GM21515 (cell line): ENCODE measurements around the gene ENO1.
"Not testable (repeated sequence)": the region's sequence is repeated elsewhere in the genome, so short reads cannot be mapped to it uniquely, and the experiment has no call there.

Experiments used
- ATAC-seq: cut with Tn5 transposase; IDR thresholded peaks from one replicate; pipeline ENCODE4 v1.9.1; 2021; ENCODE audit not compliant: unreplicated experiment

Gene ENO1

DNA sequence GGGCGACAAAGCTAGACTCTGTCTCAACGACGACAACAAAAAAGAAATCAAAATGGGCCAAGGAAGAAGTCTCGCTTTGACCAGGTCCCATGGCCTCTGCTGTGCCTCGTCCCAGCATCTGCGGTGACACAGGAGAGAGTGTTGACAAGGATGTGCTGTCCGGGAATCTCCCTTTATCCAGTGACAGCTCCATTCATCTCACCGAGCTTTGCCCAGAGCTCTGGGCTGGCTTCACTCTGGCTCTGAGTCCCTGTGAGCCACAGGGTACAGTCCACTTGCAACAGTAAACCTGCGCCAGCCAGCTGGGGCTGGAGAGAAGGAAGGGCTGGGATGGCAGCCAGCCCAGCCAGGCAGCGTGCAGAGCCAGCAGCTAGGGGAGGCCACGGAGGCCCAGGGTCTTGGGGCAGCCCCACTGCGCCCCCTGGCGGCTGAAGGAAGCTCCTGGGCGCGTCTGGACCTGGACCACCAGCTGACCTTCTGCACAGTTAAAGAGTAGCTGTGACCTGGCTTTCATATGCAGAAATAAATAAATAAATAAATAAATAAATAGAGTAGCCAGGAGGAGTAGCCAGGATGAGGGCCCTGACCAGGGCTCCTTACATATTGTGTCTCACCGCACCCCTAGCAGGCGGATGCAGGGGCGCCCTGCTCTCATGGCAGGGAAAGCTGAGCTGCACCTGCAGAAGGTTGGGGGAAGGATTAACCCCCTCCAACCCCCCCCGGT is 29.7 kb downstream of the ENO1 start:
- no peak for ATAC-seq

- no peak for ATAC-seq
These were observed 30.5 kb downstream of the ENO1 start for GRCh38 chr1:8847990-8848389.

DNA sequence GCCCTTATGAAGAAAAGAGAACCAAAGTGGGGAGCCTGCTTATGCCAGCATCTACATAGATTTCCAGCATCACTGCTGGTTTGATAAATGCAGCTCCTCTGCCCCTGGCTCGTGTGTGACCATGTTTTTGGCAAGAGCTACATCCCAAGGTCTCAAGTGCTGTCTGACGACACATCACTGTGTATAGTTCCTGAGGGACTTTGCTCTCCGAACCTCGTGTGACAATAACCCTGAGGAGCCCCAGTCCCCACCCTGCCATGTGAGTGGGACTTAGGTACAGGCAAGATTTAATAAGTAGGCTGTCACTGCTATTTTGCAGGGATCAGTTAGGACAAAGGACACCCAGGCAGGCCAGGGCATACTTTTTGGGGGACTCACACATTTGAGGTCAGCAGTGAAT is 32.2 kb downstream of the ENO1 start:
- ATAC-seq, result no peak

- ATAC-seq, result no peak
These were observed 33.1 kb downstream of the ENO1 start for GRCh38 chr1:8845104-8846097.

- ATAC-seq, result no peak
These were observed 33.9 kb downstream of the ENO1 start for GRCh38 chr1:8844501-8845006.

GRCh38 chr1:8841395-8841794 is 37.1 kb downstream of the ENO1 start:
- no peak for ATAC-seq

DNA sequence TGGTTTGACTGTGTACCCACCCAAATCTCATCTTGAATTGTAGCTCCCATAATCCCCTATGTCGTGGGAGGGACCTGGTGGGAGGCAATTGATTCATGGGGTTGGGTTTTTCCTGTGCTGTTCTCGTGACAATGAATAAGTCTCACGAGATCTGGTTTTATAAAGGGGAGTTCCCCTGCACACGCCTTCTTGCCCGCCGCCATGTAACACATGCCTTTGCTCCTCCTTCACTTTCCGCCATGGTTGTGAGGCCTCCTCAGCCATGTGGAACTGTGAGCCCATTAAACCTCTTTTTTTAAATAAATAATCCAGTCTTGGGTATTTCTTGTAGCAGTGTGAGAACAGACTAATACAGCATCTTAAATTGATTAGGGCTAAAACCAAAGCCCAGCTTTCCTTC is 38.5 kb downstream of the ENO1 start:
- ATAC-seq, result no peak

DNA sequence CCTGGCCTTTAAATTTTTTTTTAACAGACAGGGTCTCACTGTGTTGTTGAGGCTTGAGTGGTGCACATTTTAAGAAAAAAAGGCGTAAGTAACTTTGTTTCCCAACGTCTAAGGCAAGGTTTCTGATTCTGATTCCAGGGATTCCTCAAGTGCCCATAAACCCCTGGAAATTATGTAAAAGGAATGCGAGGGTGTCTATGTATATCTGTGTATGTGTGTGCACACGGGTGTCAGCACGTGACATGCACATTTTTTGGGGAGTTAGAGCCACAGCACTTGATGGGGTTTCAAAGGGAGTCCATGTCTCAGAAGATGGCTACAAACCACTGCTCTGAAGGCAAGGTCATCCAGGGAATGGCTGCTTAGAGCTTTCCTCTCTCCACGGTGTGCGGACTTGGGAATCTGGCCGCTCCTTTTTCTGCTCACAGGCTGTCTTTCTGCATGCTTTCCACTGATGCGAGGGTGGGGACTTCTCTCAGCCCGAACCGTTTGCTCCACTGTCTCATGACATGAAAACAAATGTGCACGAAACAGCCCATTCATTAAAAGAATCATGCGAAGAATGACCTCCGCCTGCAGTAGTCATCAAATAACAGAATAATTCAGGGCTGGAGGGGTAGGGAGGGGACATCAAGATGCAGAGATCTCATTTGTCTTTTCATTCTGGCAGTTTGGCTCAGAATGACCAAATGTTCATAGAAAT is 42.4 kb downstream of the ENO1 start:
- ATAC-seq, result no peak

DNA sequence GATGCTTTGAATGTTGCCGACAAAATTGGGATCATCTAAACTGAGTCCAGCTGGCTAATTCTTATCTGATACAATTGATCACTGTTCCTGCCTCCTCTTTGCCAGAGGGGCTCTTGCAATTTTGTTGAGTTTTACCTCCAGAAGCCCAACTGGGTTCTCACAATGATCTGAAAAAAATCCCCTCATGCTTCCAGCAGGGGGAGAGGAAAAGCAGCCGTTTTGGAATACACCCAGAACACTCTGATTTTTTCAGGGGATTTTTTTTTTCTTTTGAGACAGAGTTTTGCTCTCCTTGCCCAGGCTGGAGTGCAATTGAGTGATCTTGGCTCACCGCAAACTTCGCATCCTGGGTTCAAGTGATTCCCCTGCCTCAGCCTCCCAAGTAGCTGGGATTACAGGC is 47.1 kb downstream of the ENO1 start:
- no peak for ATAC-seq

DNA sequence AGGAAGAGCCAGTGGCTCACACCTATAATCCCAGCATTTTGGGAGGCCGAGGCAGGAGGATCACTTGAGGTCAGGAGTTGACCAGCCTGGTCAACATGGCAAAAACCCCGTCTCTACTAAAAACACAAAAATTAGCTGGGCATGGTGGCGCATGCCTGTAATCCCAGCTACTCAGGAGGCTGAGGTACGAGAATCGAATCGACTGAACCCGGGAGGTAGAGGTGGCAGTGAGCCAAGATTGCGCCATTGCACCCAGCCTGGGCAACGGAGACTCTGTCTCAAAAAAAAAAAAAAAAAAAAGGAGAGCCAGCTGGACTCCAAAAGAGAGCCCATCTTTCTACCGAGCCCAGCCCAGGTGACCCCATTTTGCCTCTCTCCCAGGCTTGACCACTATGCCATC is 47.8 kb downstream of the ENO1 start:
- ATAC-seq, result not testable (repeated sequence)

GRCh38 chr1:8825985-8826481 is 52.5 kb downstream of the ENO1 start:
- no peak for ATAC-seq

GRCh38 chr1:8823295-8823664 is 55.2 kb downstream of the ENO1 start:
- ATAC-seq, result no peak

DNA sequence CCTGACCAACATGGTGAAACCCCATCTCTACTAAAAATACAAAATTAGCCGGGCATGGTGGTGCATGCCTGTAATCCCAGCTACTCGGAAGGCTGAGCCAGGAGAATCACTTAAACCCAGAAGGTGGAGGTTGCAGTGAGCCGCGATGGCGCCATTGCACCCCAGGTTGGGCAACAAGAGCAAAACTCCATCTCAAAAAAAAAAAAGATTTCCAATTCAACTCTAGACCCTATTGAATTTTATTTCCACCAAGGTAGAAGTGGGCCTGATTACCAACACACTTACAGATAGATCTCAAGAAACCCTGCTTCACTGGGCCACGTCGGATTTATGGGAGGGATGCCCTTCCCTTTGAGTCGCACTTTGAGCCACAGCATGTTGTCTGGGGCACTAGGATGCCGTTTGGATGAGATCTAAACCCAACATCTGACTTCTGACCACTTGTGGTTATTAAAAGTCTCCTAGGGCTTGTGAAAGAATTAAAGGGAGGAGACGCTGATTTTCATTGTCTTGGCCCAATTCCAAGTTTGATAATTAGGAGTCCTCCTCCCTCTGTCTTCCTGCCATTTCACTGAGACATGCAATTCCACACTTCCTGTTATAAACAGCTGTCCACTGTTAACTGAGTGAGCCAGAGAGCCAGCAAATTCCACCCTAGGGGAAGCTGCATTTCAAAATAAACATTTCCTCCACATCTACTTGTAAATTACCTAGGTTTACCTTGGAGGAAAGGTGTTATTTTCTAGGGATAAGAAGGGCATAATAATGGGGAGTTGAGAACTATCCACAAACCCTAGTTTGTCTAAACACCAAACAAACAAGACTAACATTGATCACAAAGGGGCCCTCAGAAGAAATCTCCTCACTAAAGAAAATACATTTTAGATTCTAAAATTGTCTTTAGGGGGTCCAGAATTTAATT is 55.9 kb downstream of the ENO1 start:
- no peak for ATAC-seq

DNA sequence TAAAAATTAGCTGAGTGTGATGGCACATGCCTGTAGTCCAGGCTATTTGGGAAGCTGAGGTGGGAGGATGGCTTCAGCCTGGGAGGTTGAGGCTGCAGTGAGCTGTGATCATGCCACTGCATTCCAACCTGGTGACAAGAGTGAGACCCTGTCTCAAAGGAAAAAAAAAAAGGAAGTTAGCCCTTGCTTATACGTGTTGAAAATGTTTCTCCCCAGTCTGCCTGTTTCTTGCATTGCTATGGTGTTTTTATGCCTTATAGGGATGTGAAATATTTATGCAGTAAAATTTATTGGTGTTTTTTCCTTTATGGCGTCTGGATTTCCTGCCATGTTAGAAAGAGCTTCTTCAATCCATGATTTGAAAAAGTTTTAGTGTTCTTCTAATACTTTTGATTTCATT is 57.4 kb downstream of the ENO1 start:
- no peak for ATAC-seq

DNA sequence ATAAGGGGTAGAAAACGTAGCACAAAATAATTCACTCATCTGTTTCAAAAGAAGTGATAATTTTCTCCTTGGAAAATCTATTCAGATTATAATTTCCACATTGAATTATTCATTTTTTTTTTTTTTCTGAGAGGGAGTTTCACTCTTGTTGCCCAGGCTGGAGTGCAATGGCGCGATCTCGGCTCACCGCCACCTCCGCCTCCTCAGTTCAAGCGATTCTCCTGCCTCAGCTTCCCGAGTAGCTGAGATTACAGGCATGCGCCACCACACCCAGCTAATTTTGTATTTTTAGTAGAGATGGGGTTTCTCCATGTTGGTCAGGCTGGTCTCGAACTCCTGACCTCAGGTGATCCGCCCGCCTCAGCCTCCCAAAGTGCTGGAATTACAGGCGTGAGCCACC is 59.7 kb downstream of the ENO1 start:
- not testable (repeated sequence) for ATAC-seq

GRCh38 chr1:8818325-8818775 is 60.1 kb downstream of the ENO1 start:
- no peak for ATAC-seq

GRCh38 chr1:8817412-8818324 is 60.8 kb downstream of the ENO1 start, which contains the start of gene RERE:
Gene RERE (minus strand): TSS chr1:8817640.
- peak; percentile 93 for ATAC-seq

DNA sequence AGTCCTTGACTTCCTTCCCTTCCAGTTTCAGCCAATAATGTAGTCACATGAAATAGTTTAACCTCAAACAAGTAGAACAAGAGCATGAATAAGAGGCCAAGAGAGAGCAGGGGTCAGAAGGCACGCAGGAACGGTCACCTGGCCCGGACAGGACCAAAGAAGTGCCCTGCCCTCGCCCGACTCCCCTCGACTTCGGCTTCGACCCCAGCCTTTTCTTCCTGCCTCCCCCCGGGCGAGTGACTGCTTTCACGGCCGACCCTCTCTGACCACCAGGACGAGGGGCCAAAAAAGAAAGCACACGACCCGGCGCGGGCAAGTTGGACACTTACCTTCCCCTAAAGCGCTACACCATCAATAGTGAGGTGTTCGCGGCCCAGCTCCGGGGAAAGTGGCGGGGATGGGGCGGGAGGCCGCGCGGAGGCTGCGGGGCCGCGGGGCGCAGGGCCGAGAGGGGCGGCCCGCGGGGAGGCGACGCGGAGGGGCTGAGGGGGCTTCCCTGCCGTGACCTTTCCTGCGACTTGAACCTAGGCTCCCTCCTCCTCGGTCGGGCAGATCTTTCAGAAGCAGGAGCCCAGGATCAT is 61.6 kb downstream of the ENO1 start:
- peak; percentile 32 for ATAC-seq

- no peak for ATAC-seq
These were observed 62.2 kb downstream of the ENO1 start for GRCh38 chr1:8816264-8816663.
